H1 (cell line): ENCODE measurements around the gene PCDHGA2. TPM values are rescaled to one million over a fixed set of nuclear protein-coding genes. Genes with fewer than 3 reads are reported as not detected.

ENCODE experiments used
- CTCF ChIA-PET: fragments of 300-600 bp; sonication (Branson Sonifier 250); formaldehyde crosslinking; loops from one replicate; lab custom pipeline; 2021; ENCODE audit not compliant: partially characterized antibody; lab: Charles Lee
- POLR2A ChIA-PET: fragments of 300-600 bp; sonication (Branson Sonifier 250); formaldehyde crosslinking; loops from one replicate; lab custom pipeline; 2021; ENCODE audit warnings: inconsistent platforms; ENCODE audit not compliant: partially characterized antibody; lab: Charles Lee
- DNase-seq, 2 experiments: peaks; one replicate each; pipeline versions ENCODE4 v3.0.0 to v3.0.0-alpha.2; 2010 to 2022; ENCODE audit warnings: low spot score in 2 of 2, low read depth in 1 of 2, mixed read lengths in 1 of 2
- FAIRE-seq: peaks from 2 replicates; lab custom pipeline; 2011; peaks lifted over from hg19 to GRCh38; lab: Jason Lieb, UNC
- H2AFZ ChIP-seq: 2 replicates; pipeline ENCODE4 v1.8.1; 2012; ENCODE audit warnings: low read length, inconsistent platforms
- H2AK5ac ChIP-seq: 2 replicates; pipeline ENCODE4 v1.6.1; 2013; ENCODE audit warnings: low read depth, low read length
- H2BK120ac ChIP-seq: replicated peaks from 2 replicates; pipeline ENCODE3; 2013; ENCODE audit warnings: low read depth, low read length, inconsistent platforms
- H2BK12ac ChIP-seq: 2 replicates; pipeline ENCODE4 v1.6.1; 2013; ENCODE audit warnings: low read depth, low read length
- H2BK15ac ChIP-seq: 2 replicates; pipeline ENCODE4 v1.6.1; 2013; ENCODE audit warnings: low read length
- H2BK20ac ChIP-seq: 2 replicates; pipeline ENCODE4 v1.6.1; 2013; ENCODE audit warnings: low read length
- H2BK5ac ChIP-seq: 2 replicates; pipeline ENCODE4 v1.6.1; 2013; ENCODE audit warnings: low read depth, low read length
- H3K14ac ChIP-seq: 2 replicates; pipeline ENCODE4 v1.6.1; 2013; ENCODE audit warnings: inconsistent platforms; ENCODE audit not compliant: insufficient read length
- H3K18ac ChIP-seq: 2 replicates; pipeline ENCODE4 v1.6.1; 2013; ENCODE audit warnings: low read length; ENCODE audit errors: extremely low read depth
- H3K23ac ChIP-seq: 2 replicates; pipeline ENCODE4 v1.6.1; 2013; ENCODE audit warnings: inconsistent platforms; ENCODE audit not compliant: insufficient read length
- H3K23me2 ChIP-seq: 2 replicates; pipeline ENCODE4 v1.6.1; 2013; ENCODE audit warnings: low read depth, low read length
- H3K27ac ChIP-seq: 2 replicates; pipeline ENCODE4 v1.6.1; 2011; ENCODE audit warnings: low read depth, low read length, inconsistent platforms
- H3K27me3 ChIP-seq, 4 experiments: replicated peaks in 1 of 4; 1 replicate in 1 of 4; 2 replicates in 3 of 4; pipeline versions ENCODE4 v1.6.1 to v1.8.1; 2011 to 2013; ENCODE audit warnings: low read length in 3 of 4, mild to moderate bottlenecking in 3 of 4, inconsistent platforms in 2 of 4, mixed read lengths in 2 of 4, moderate library complexity in 1 of 4; ENCODE audit not compliant: control insufficient read depth in 3 of 4, insufficient read depth in 3 of 4; ENCODE audit errors: extremely low read depth in 1 of 4
- H3K36me3 ChIP-seq, 4 experiments: 2 replicates each; pipeline versions ENCODE4 v1.6.1 to v1.8.1; 2011 to 2013; ENCODE audit warnings: mild to moderate bottlenecking in 4 of 4, low read length in 3 of 4, moderate library complexity in 2 of 4, control low read depth in 1 of 4, inconsistent platforms in 1 of 4; ENCODE audit not compliant: insufficient read depth in 4 of 4, control insufficient read depth in 2 of 4
- H3K4ac ChIP-seq: replicated peaks from 2 replicates; pipeline ENCODE3; 2013; ENCODE audit warnings: low read length, low read depth, mixed read lengths, inconsistent platforms; ENCODE audit not compliant: insufficient read length
- H3K4me1 ChIP-seq, 4 experiments: replicated peaks in 1 of 4; 1 replicate in 1 of 4; 2 replicates in 3 of 4; pipeline versions ENCODE4 v1.6.1 to v1.8.1; 2011 to 2013; ENCODE audit warnings: low read length in 3 of 4, inconsistent platforms in 2 of 4, mixed read lengths in 1 of 4; ENCODE audit not compliant: insufficient read depth in 4 of 4, control insufficient read depth in 3 of 4
- H3K4me2 ChIP-seq, 2 experiments: 2 replicates each; pipeline versions ENCODE4 v1.6.1 to v1.8.1; 2011 to 2013; ENCODE audit warnings: low read depth in 2 of 2, low read length in 2 of 2, control low read depth in 1 of 2, inconsistent platforms in 1 of 2, mild to moderate bottlenecking in 1 of 2; ENCODE audit not compliant: insufficient read depth in 1 of 2
- H3K4me3 ChIP-seq, 4 experiments: fragments of 200-600, 300-600 bp in 1 of 4; sonication (generic), shearing (Covaris generic), sonication (Bioruptor Twin) in 1 of 4; 2 replicates each; pipeline versions ENCODE4 v1.5.1 to v1.8.1; 2011 to 2016; ENCODE audit warnings: low read length in 4 of 4, low read depth in 3 of 4, control low read depth in 2 of 4, inconsistent platforms in 2 of 4, mild to moderate bottlenecking in 2 of 4, mixed read lengths in 1 of 4, moderate library complexity in 1 of 4; ENCODE audit not compliant: insufficient read depth in 2 of 4; ENCODE audit errors: extremely low read depth in 1 of 4
- H3K56ac ChIP-seq: replicated peaks from 2 replicates; pipeline ENCODE3; 2013; ENCODE audit warnings: low read depth, mild to moderate bottlenecking, mixed read lengths, low read length, inconsistent platforms; ENCODE audit not compliant: insufficient read length
- H3K79me1 ChIP-seq: 2 replicates; pipeline ENCODE4 v1.6.1; 2013; ENCODE audit warnings: low read depth, low read length, control low read depth
- H3K79me2 ChIP-seq, 2 experiments: 2 replicates each; pipeline versions ENCODE4 v1.6.1 to v1.8.1; 2012 to 2013; ENCODE audit warnings: low read length in 2 of 2, mild to moderate bottlenecking in 2 of 2, inconsistent platforms in 1 of 2; ENCODE audit not compliant: insufficient read depth in 2 of 2, control insufficient read depth in 1 of 2
- H3K9ac ChIP-seq, 4 experiments: replicated peaks in 1 of 4; 1 replicate in 1 of 4; 2 replicates in 3 of 4; pipeline versions ENCODE4 v1.6.1 to v1.8.1; 2011 to 2013; ENCODE audit warnings: low read depth in 3 of 4, low read length in 3 of 4, control low read depth in 2 of 4, mild to moderate bottlenecking in 2 of 4, moderate library complexity in 2 of 4, inconsistent platforms in 1 of 4; ENCODE audit errors: extremely low read depth in 1 of 4
- H3K9me3 ChIP-seq, 2 experiments: 2 replicates each; pipeline versions ENCODE4 v1.6.1 to v1.8.1; 2012 to 2013; ENCODE audit warnings: mild to moderate bottlenecking in 2 of 2, moderate library complexity in 2 of 2, control low read depth in 1 of 2, inconsistent platforms in 1 of 2, low read depth in 1 of 2, low read length in 1 of 2, mixed read lengths in 1 of 2; ENCODE audit not compliant: insufficient read depth in 2 of 2
- H4K20me1 ChIP-seq, 2 experiments: replicated peaks in 1 of 2; 2 replicates each; pipeline versions ENCODE3 to v1.8.1; 2011 to 2013; ENCODE audit warnings: inconsistent platforms in 2 of 2, low read length in 2 of 2, mild to moderate bottlenecking in 1 of 2; ENCODE audit not compliant: insufficient read depth in 2 of 2, control insufficient read depth in 1 of 2
- H4K5ac ChIP-seq: 2 replicates; pipeline ENCODE4 v1.6.1; 2013; ENCODE audit warnings: low read length, low read depth, mixed read lengths, inconsistent platforms; ENCODE audit not compliant: insufficient read length
- H4K8ac ChIP-seq: 2 replicates; pipeline ENCODE4 v1.8.0; 2013; ENCODE audit warnings: mild to moderate bottlenecking, moderate library complexity, low read length, inconsistent platforms; ENCODE audit not compliant: insufficient read depth; ENCODE audit errors: extremely low read depth
- H4K91ac ChIP-seq: replicated peaks from 2 replicates; pipeline ENCODE3; 2013; ENCODE audit warnings: low read length, mixed read lengths, inconsistent platforms; ENCODE audit not compliant: insufficient read length
- FOSL1 ChIP-seq: IDR thresholded peaks from 2 replicates; pipeline ENCODE4 v1.6.1; 2011; ENCODE audit warnings: mild to moderate bottlenecking, low read depth, low read length, moderate library complexity; ENCODE audit not compliant: insufficient read depth
- POLR2A ChIP-seq, 2 experiments: IDR thresholded peaks; 1 replicate in 1 of 2; 2 replicates in 1 of 2; pipeline ENCODE4 v1.6.1; 2011; ENCODE audit warnings: low read depth in 2 of 2, low read length in 2 of 2, mild to moderate bottlenecking in 2 of 2; ENCODE audit errors: control extremely low read depth in 1 of 2
- SIN3A ChIP-seq, 2 experiments: IDR thresholded peaks in 1 of 2; conservative IDR thresholded peaks in 1 of 2; 2 replicates each; pipeline ENCODE4 v1.6.1; 2011 to 2012; ENCODE audit warnings: low read length in 2 of 2, improper control_type of control experiment in 1 of 2, low read depth in 1 of 2, mild to moderate bottlenecking in 1 of 2
- WGBS, 2 experiments: shearing (Covaris generic) in 1 of 2; methylation state at CpG; one replicate each; pipeline versions ENCODE4 v1.1.6 to v1.1.7; 2013 to 2015; ENCODE audit warnings: low lambda C conversion rate in 2 of 2, mixed read lengths in 2 of 2, inconsistent platforms in 1 of 2, low coverage in 1 of 2, missing lambda C conversion rate in 1 of 2; ENCODE audit not compliant: insufficient replicate concordance in 2 of 2, insufficient coverage in 1 of 2, insufficient read length in 1 of 2; ENCODE audit errors: extremely low coverage in 1 of 2, missing lambda C conversion rate in 1 of 2; 5-methylcytosine and 5-hydroxymethylcytosine counted together
- polyA plus RNA-seq, 7 experiments: library from polyadenylated mRNA; depleted of rRNA in 3 of 7; stranded (reverse) in 5 of 7; unstranded in 2 of 7; fragments of >200 nt in 5 of 7; fragments of 200-250 nt in 2 of 7; gene quantifications; 1 replicate in 5 of 7; 2 replicates in 1 of 7; 4 replicates in 1 of 7; pipeline versions ENCODE4 v1.2.1 to v1.2.3, GENCODE V29; 2011 to 2013; ENCODE audit warnings: missing spikeins in 2 of 7, mixed read lengths in 2 of 7
- total RNA-seq: library from RNA; stranded (reverse); fragmentation: NEBNext Ultra II Directional; extraction: Animal tissue kit (Norgen Biotek cat#: 25700); gene quantifications from 2 replicates; pipeline ENCODE4 v1.2.1, GENCODE V29; 2021

The PCDHGA2 gene
- total and polyA plus RNA-seq, 2 of the 8 experiments (the other 6 are each of a cell fraction or from before 2014, with no cell fraction given), result 0.32 to 0.39 TPM

DNA sequence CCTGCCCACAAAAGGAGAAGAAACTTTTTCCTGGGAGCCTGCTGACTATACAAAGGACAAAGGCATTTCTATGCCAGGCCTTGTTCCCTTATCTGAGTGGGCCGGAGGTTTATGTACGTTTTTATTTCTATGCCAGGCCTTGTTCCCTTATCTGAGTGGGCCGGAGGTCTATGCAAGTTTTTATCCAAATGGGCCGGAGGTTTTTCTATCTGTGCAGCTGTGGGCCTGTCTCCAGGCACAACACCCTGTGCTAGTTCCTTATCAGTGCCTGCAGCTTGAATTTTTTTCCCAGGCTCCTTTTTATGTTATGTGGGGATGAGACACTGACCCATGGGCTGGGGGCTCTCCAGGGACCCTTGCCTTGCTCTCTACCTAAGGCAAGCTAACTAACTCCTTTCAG, 40.2 kb upstream of the PCDHGA2 start:
- Histone ChIP-seq H2BK12ac (no peak overlapping the region), H2BK120ac (no peak overlapping the region), H3K18ac (no peak overlapping the region), H3K4me3 (no peak overlapping the region), H3K9ac (no peak overlapping the region), H3K79me1 (no peaks in the 10 kb centered on the region; the same call in 1 of the 2 replicates), H3K27me3 (no peaks in the 10 kb centered on the region), H3K14ac (no peak overlapping the region), H3K27ac (no peak overlapping the region), H4K8ac (no peak overlapping the region), H3K4me1 (no peaks in the 10 kb centered on the region), H3K23me2 (no peaks in the 10 kb centered on the region), H3K4me2 (no peak overlapping the region), H3K23ac (no peak overlapping the region), H4K20me1 (no peaks in the 10 kb centered on the region), H3K79me2 (no peaks in the 10 kb centered on the region), H4K91ac (no peak overlapping the region), H4K5ac (no peak overlapping the region), H3K9me3 (peaks cover under 1 to 16% of the 10 kb centered on the region in 2 experiments; a peak in 3 of 4 replicates), H3K36me3 (no peaks in the 10 kb centered on the region), H3K4ac (no peak overlapping the region), H2BK5ac (no peak overlapping the region), H2AFZ (no peak overlapping the region), H2BK20ac (no peak overlapping the region), H2BK15ac (no peak overlapping the region), H3K56ac (no peak overlapping the region), H2AK5ac (no peak overlapping the region)
- no peak for DNase-seq
- POLR2A ChIA-PET, result no interaction called here
- CTCF ChIA-PET, result interaction anchor here (0.8 to 1.1 kb wide), 4 partner anchors 17 to 266 kb away, joined by 3 to 4 read pairs (median 4); no protein-coding TSS in a partner anchor
- no peak for FAIRE-seq
- WGBS, 2 experiments, result 93% methylated on average over 4 of the region's 4 CpGs; no CpG with 5 or more reads in 1 of the 2 experiments
- no peak for TF ChIP-seq SIN3A (conservative IDR thresholded peaks at IDR 0.05 in 1 of 2, IDR thresholded peaks at IDR 0.05 in 1 of 2; ENCODE audit: low read depth in 1 of 2, low read length in 2 of 2)
- no peak for TF ChIP-seq POLR2A (IDR thresholded peaks at IDR 0.05; ENCODE audit: control extremely low read depth in 1 of 2, low read depth in 2 of 2, low read length in 2 of 2)
- no peak for TF ChIP-seq FOSL1
